AG04450 (cell line): ENCODE data around the gene ADAM10. TPM values are rescaled to one million over a fixed set of nuclear protein-coding genes. Genes with fewer than 3 reads are reported as not detected.

ENCODE experiments used
- CTCF ChIA-PET: fragments of 300-600, 350-600 bp; formaldehyde crosslinking; extraction: SDS; loops from one replicate; lab custom pipeline; 2022; ENCODE audit warnings: antibody characterized with exemption, inconsistent platforms; lab: Charles Lee
- POLR2A ChIA-PET: fragments of 350-600 bp; formaldehyde crosslinking; extraction: SDS; loops from one replicate; lab custom pipeline; 2021; ENCODE audit warnings: antibody characterized with exemption, inconsistent platforms; lab: Yijun Ruan, JAX
- DNase-seq: peaks from one replicate; pipeline ENCODE4 v3.0.0-alpha.2; 2011; ENCODE audit warnings: low read depth, low spot score
- H3K27ac ChIP-seq: one replicate; pipeline ENCODE4 v1.5.1; 2012; ENCODE audit warnings: low read depth, low read length, control low read depth
- H3K27me3 ChIP-seq: one replicate; pipeline ENCODE4 v1.6.0; 2012; ENCODE audit warnings: low read length; ENCODE audit not compliant: control insufficient read depth, insufficient read depth
- H3K4me3 ChIP-seq: 2 replicates; pipeline ENCODE4 v1.5.1; 2011; ENCODE audit warnings: mild to moderate bottlenecking, low read depth, low read length, control low read depth
- H3K9me3 ChIP-seq: 2 replicates; pipeline ENCODE4 v1.5.1; 2012; ENCODE audit warnings: low read length; ENCODE audit not compliant: control insufficient read depth, insufficient read depth
- CTCF ChIP-seq: IDR thresholded peaks from 2 replicates; pipeline ENCODE4 v1.5.1; 2011; ENCODE audit warnings: low read depth, low read length, control low read depth, inconsistent platforms
- polyA plus RNA-seq: library from polyadenylated mRNA; depleted of rRNA; stranded (reverse); fragments of >200 nt; gene quantifications from 2 replicates; pipeline ENCODE4 v1.2.3, GENCODE V29; 2011

ADAM10 gene
- polyA plus RNA-seq, 1 experiment, result 220 TPM

GRCh38 chr15:58549013-58549784 is 200.3 kb downstream of the ADAM10 start:
- CTCF ChIA-PET, result interaction anchor here (0.6 kb wide), 1 partner anchor 75 kb away, joined by 3 read pairs; no protein-coding TSS in a partner anchor
- Histone ChIP-seq H3K4me3 (no peak overlapping the region), H3K9me3 (no peaks in the 10 kb centered on the region; the same call in 1 of the 2 replicates), H3K27me3 (no peaks in the 10 kb centered on the region), H3K27ac (peak overlapping the region; percentile 70)
- POLR2A ChIA-PET, result no interaction called here
- no peak for TF ChIP-seq CTCF
- DNase-seq, result peak; percentile 53

GRCh38 chr15:58548308-58549012 is 201.0 kb downstream of the ADAM10 start:
- no peaks in the 10 kb centered on the region for H3K27me3 ChIP-seq
- CTCF ChIA-PET, result no interaction called here
- TF ChIP-seq CTCF, result no peak
- no peaks in the 10 kb centered on the region; the same call in 1 of the 2 replicates for H3K9me3 ChIP-seq
- DNase-seq, result no peak
- POLR2A ChIA-PET, result no interaction called here
- peak overlapping the region; percentile 70 for H3K27ac ChIP-seq
- no peak overlapping the region for H3K4me3 ChIP-seq

GRCh38 chr15:58547628-58548307 is 201.7 kb downstream of the ADAM10 start:
- H3K4me3 ChIP-seq, result no peak overlapping the region
- DNase-seq, result no peak
- ChIA-PET CTCF (interaction anchor here (0.7 to 1.3 kb wide), 4 partner anchors 9 to 335 kb away, joined by 3 to 5 read pairs (median 4); partner anchors contain the start of gene MINDY2), POLR2A (interaction anchor here (0.5 to 1.0 kb wide), 3 partner anchors 15 to 187 kb away, joined by 4 to 6 read pairs (median 5); no protein-coding TSS in a partner anchor)
- no peaks in the 10 kb centered on the region; the same call in 1 of the 2 replicates for H3K9me3 ChIP-seq
- H3K27ac ChIP-seq, result no peak overlapping the region
- no peak for TF ChIP-seq CTCF
- H3K27me3 ChIP-seq, result no peaks in the 10 kb centered on the region

- ChIA-PET POLR2A (interaction anchor here (0.5 to 1.0 kb wide), 3 partner anchors 14 to 186 kb away, joined by 4 to 6 read pairs (median 5); no protein-coding TSS in a partner anchor), CTCF (interaction anchor here (0.6 to 1.3 kb wide), 6 partner anchors 8 to 334 kb away, joined by 3 to 5 read pairs (median 4); partner anchors contain the start of gene MINDY2)
- Histone ChIP-seq H3K27me3 (no peaks in the 10 kb centered on the region), H3K4me3 (no peak overlapping the region), H3K9me3 (no peaks in the 10 kb centered on the region; the same call in 1 of the 2 replicates), H3K27ac (no peak overlapping the region)
- DNase-seq, result peak; percentile 62
- TF ChIP-seq CTCF, result no peak
These were observed 202.6 kb downstream of the ADAM10 start for GRCh38 chr15:58546635-58547627.
